GM23248 (cell line): Measurements from ENCODE around the gene EIPR1. TPM values are rescaled to one million over a fixed set of nuclear protein-coding genes. Genes with fewer than 3 reads are reported as not detected.

ENCODE experiments used
- DNase-seq: peaks from one replicate; pipeline ENCODE4 v3.0.0-alpha.2; 2015
- H2AFZ ChIP-seq: fragments of 200-600 bp; sonication (generic); 2 replicates; pipeline ENCODE4 v1.6.1; 2016; ENCODE audit warnings: antibody characterized with exemption
- H3F3A ChIP-seq: fragments of 200-600 bp; sonication (generic); 2 replicates; pipeline ENCODE4 v1.6.1; 2016; ENCODE audit warnings: mild to moderate bottlenecking, antibody characterized with exemption, mixed run types; ENCODE audit not compliant: insufficient read depth
- H3K27ac ChIP-seq: fragments of 200-600 bp; sonication (generic); 2 replicates; pipeline ENCODE4 v1.5.1; 2016; ENCODE audit warnings: mild to moderate bottlenecking
- H3K27me3 ChIP-seq: fragments of 200-600 bp; sonication (generic); replicated peaks from 2 replicates; pipeline ENCODE4 v1.6.1; 2016; ENCODE audit warnings: mild to moderate bottlenecking; ENCODE audit not compliant: insufficient read depth
- H3K36me3 ChIP-seq: fragments of 200-600 bp; sonication (generic); 2 replicates; pipeline ENCODE4 v1.6.1; 2016; ENCODE audit warnings: low read depth, mild to moderate bottlenecking
- H3K4me1 ChIP-seq: fragments of 200-600 bp; sonication (generic); 2 replicates; pipeline ENCODE4 v1.6.1; 2016; ENCODE audit warnings: mild to moderate bottlenecking; ENCODE audit not compliant: insufficient read depth
- H3K4me2 ChIP-seq: fragments of 200-600 bp; sonication (generic); one replicate; pipeline ENCODE4 v1.6.1; 2016; ENCODE audit warnings: mild to moderate bottlenecking; ENCODE audit not compliant: unreplicated experiment
- H3K4me3 ChIP-seq: fragments of 200-600 bp; sonication (generic); 2 replicates; pipeline ENCODE4 v1.5.1; 2016; ENCODE audit warnings: mild to moderate bottlenecking
- H3K79me2 ChIP-seq: fragments of 200-600 bp; sonication (generic); 2 replicates; pipeline ENCODE4 v1.6.1; 2016; ENCODE audit warnings: mild to moderate bottlenecking; ENCODE audit not compliant: insufficient read depth
- H3K9ac ChIP-seq: fragments of 200-600 bp; sonication (generic); 2 replicates; pipeline ENCODE4 v1.6.1; 2016; ENCODE audit warnings: mild to moderate bottlenecking
- H3K9me2 ChIP-seq: fragments of 200-600 bp; sonication (generic); 2 replicates; pipeline ENCODE4 v1.6.1; 2016; ENCODE audit warnings: mixed run types, mild to moderate bottlenecking, moderate library complexity; ENCODE audit not compliant: insufficient read depth
- H3K9me3 ChIP-seq: fragments of 200-600 bp; sonication (generic); one replicate; pipeline ENCODE4 v1.6.1; 2017; ENCODE audit warnings: low read depth
- H4K20me1 ChIP-seq: fragments of 200-600 bp; sonication (generic); 2 replicates; pipeline ENCODE4 v1.6.0; 2016; ENCODE audit not compliant: insufficient read depth
- EZH2 ChIP-seq: fragments of 200-600 bp; sonication (generic); IDR thresholded peaks from 2 replicates; pipeline ENCODE4 v1.6.1; 2018; ENCODE audit warnings: antibody characterized with exemption, mild to moderate bottlenecking; ENCODE audit not compliant: insufficient read depth, poor library complexity, severe bottlenecking
- EZH2phosphoT487 ChIP-seq: fragments of 200-600 bp; sonication (generic); IDR thresholded peaks from 2 replicates; pipeline ENCODE4 v1.6.1; 2018; ENCODE audit warnings: antibody characterized with exemption, moderate library complexity, mild to moderate bottlenecking, low read depth; ENCODE audit not compliant: insufficient read depth
- WGBS, 2 experiments: methylation state at CpG; one replicate each; pipeline ENCODE4 v1.1.6; 2015 to 2017; ENCODE audit warnings: low lambda C conversion rate in 2 of 2, low coverage in 1 of 2; ENCODE audit errors: missing lambda C conversion rate in 2 of 2; 5-methylcytosine and 5-hydroxymethylcytosine counted together
- in situ Hi-C: fragments of 300-500 bp; cut with MboI; formaldehyde crosslinking; loops from 2 replicates; pipeline ENCODE4 v1.15.0; 2020
- polyA plus RNA-seq: library from polyadenylated mRNA; unstranded; fragments of >200 nt; fragmentation: Nextera tagmentation; extraction: Ambion mirVana; gene quantifications from 2 replicates; pipeline ENCODE4 v1.2.1, GENCODE V29; 2016
- total RNA-seq: library from RNA; depleted of rRNA; stranded (reverse); fragments of >200 nt; shearing (Covaris generic); gene quantifications from 2 replicates; pipeline ENCODE4 v1.2.3, GENCODE V29; 2014

Gene EIPR1
- total and polyA plus RNA-seq, 2 experiments from 2014 or later: 20.2 to 46.5 TPM

DNA sequence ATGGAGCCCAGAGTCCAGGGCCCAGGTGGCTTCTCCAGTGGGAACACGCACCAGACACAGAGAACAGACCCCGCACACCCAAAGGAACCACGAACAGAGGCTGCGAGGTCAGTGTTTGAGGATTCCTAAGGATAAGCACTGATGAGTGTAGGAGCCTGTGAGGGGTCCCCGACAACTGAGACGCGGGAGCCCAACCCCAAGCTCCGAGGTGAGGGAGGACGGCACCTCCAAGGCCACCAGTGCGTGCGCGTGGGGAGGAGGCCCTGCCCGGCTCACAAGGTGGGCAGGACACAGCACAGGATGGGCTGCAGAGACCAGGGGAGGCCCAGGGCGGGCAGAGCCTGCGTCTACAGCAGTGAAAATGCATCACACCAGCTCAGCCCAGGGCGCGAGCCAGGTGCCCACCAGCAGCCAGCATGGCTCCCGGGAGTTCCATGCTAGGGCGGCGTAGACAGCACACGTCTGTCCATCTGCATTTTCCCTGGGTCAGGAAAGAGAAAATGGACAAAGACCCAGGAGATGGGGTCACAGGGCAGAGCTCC is 189.1 kb downstream of the EIPR1 start:
- TF ChIP-seq EZH2phosphoT487 (no peak), EZH2 (no peak)
- Histone ChIP-seq H3K4me3 (no peak overlapping the region), H3K4me2 (no peak overlapping the region), H3K9me3 (no peaks in the 10 kb centered on the region), H3K27ac (no peak overlapping the region), H3K27me3 (no peaks in the 10 kb centered on the region), H3K9ac (no peak overlapping the region), H3K4me1 (no peaks in the 10 kb centered on the region), H2AFZ (no peak overlapping the region), H3K9me2 (no peaks in the 10 kb centered on the region), H3K79me2 (no peaks in the 10 kb centered on the region), H3F3A (no peaks in the 10 kb centered on the region), H3K36me3 (no peaks in the 10 kb centered on the region), H4K20me1 (no peaks in the 10 kb centered on the region)
- no peak for DNase-seq
- in situ Hi-C loops: no loop called here
- 95 to 96% methylated on average over 21 of the region's 21 CpGs for WGBS, 2 experiments

GRCh38 chr2:3187467-3187866 is 190.2 kb downstream of the EIPR1 start:
- no peak for TF ChIP-seq EZH2phosphoT487
- TF ChIP-seq EZH2: no peak
- H3K36me3 ChIP-seq: no peaks in the 10 kb centered on the region
- in situ Hi-C loops: no loop called here
- H4K20me1 ChIP-seq: no peaks in the 10 kb centered on the region
- H3F3A ChIP-seq: no peaks in the 10 kb centered on the region
- no peaks in the 10 kb centered on the region for H3K9me2 ChIP-seq
- H2AFZ ChIP-seq: no peak overlapping the region
- H3K4me1 ChIP-seq: no peaks in the 10 kb centered on the region
- H3K4me3 ChIP-seq: no peak overlapping the region
- no peaks in the 10 kb centered on the region for H3K79me2 ChIP-seq
- H3K9me3 ChIP-seq: no peaks in the 10 kb centered on the region
- no peak overlapping the region for H3K4me2 ChIP-seq
- no peaks in the 10 kb centered on the region for H3K27me3 ChIP-seq
- H3K9ac ChIP-seq: no peak overlapping the region
- 89% methylated on average over 12 of the region's 12 CpGs; no CpG with 5 or more reads in 1 of the 2 experiments for WGBS, 2 experiments
- no peak for DNase-seq
- H3K27ac ChIP-seq: no peak overlapping the region

DNA sequence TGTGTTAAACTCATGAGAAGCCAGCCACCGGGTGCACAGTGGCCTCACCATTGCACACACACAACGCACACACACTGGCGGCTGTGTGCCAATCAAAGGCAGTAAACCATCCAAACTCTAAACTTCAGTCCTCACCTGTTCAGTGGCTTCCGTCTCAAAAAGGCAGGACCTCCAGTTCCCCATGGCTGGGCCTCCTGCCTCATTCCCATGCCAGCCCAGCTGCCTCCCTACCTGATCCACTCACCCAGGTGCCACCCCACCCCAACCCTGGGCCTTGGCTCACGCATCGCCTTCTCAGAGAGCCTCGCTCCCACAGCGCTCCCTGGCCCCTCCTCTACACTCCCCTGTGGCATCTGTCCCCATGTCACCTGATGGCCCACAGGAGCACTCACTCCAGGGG is 190.9 kb downstream of the EIPR1 start:
- Histone ChIP-seq H3K4me2 (no peak overlapping the region), H3F3A (no peaks in the 10 kb centered on the region), H3K9me3 (no peaks in the 10 kb centered on the region), H4K20me1 (no peaks in the 10 kb centered on the region), H3K36me3 (no peaks in the 10 kb centered on the region), H3K4me1 (no peaks in the 10 kb centered on the region), H3K27ac (no peak overlapping the region), H3K27me3 (no peaks in the 10 kb centered on the region), H3K9me2 (no peaks in the 10 kb centered on the region), H3K4me3 (no peak overlapping the region), H2AFZ (no peak overlapping the region), H3K79me2 (no peaks in the 10 kb centered on the region), H3K9ac (no peak overlapping the region)
- 94 to 96% methylated on average over 8 of the region's 8 CpGs for WGBS, 2 experiments
- TF ChIP-seq EZH2phosphoT487 (no peak), EZH2 (no peak)
- no peak for DNase-seq
- in situ Hi-C loops: no loop called here

- in situ Hi-C loops: no loop called here
- no peaks in the 10 kb centered on the region for H3K9me3 ChIP-seq
- H3K9me2 ChIP-seq: no peaks in the 10 kb centered on the region
- H3K27ac ChIP-seq: no peak overlapping the region
- H3K27me3 ChIP-seq: no peaks in the 10 kb centered on the region
- TF ChIP-seq EZH2phosphoT487 (no peak), EZH2 (no peak)
- H3K4me2 ChIP-seq: no peak overlapping the region
- no peak overlapping the region for H3K4me3 ChIP-seq
- no peak for DNase-seq
- no peaks in the 10 kb centered on the region for H3F3A ChIP-seq
- no peaks in the 10 kb centered on the region for H4K20me1 ChIP-seq
- no peak overlapping the region for H2AFZ ChIP-seq
- H3K79me2 ChIP-seq: no peaks in the 10 kb centered on the region
- H3K9ac ChIP-seq: no peak overlapping the region
- 95 to 97% methylated on average over 10 of the region's 10 CpGs for WGBS, 2 experiments
- no peaks in the 10 kb centered on the region for H3K4me1 ChIP-seq
- H3K36me3 ChIP-seq: no peaks in the 10 kb centered on the region
These were observed 191.7 kb downstream of the EIPR1 start for GRCh38 chr2:3185910-3186309.

DNA sequence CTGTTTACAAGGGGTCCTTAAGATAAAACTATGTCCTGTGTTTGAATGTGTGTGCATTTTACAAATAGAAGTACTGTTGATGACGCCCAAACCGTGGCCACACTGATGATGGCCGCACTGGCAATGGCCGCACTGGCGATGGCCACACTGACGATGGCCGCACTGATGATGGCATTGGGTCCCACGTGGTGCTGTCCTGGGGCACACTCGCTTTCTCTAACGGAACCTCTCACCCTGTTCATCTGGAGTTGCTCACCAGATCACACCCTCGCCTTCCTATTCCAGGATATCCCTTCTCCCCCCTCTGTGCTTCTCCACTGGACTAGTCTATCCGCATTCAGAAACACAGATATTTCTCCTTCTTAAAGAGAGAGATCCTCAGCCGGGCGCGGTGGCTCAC is 192.4 kb downstream of the EIPR1 start:
- no peaks in the 10 kb centered on the region for H3K9me2 ChIP-seq
- no peak overlapping the region for H3K9ac ChIP-seq
- H3K79me2 ChIP-seq: no peaks in the 10 kb centered on the region
- in situ Hi-C loops: no loop called here
- no peak for TF ChIP-seq EZH2
- no peak for TF ChIP-seq EZH2phosphoT487
- 90 to 91% methylated on average over 15 of the region's 15 CpGs for WGBS, 2 experiments
- H2AFZ ChIP-seq: no peak overlapping the region
- H3K4me1 ChIP-seq: no peaks in the 10 kb centered on the region
- DNase-seq: no peak
- H3K27me3 ChIP-seq: no peaks in the 10 kb centered on the region
- no peak overlapping the region for H3K4me2 ChIP-seq
- H3F3A ChIP-seq: no peaks in the 10 kb centered on the region
- no peaks in the 10 kb centered on the region for H3K36me3 ChIP-seq
- H3K9me3 ChIP-seq: no peaks in the 10 kb centered on the region
- H3K27ac ChIP-seq: no peak overlapping the region
- no peak overlapping the region for H3K4me3 ChIP-seq
- no peaks in the 10 kb centered on the region for H4K20me1 ChIP-seq
